MG63 (cell line): Measurements from ENCODE around the gene ADPRM. TPM values are rescaled to one million over a fixed set of nuclear protein-coding genes. Genes with fewer than 3 reads are reported as not detected.

ENCODE experiments used
- DNase-seq: peaks from one replicate; pipeline ENCODE4 v3.0.0-alpha.2; 2020
- H3K27me3 ChIP-seq: fragments of 250-450 bp; sonication (Bioruptor Pico); 2 replicates; pipeline ENCODE4 v1.5.1; 2020; ENCODE audit warnings: mild to moderate bottlenecking, moderate library complexity
- H3K36me3 ChIP-seq: fragments of 250-450 bp; sonication (Bioruptor Pico); 2 replicates; pipeline ENCODE4 v1.5.1; 2020; ENCODE audit warnings: mild to moderate bottlenecking, moderate library complexity
- H3K4me3 ChIP-seq: fragments of 250-450 bp; sonication (Bioruptor Pico); 2 replicates; pipeline ENCODE4 v1.5.1; 2020; ENCODE audit warnings: mild to moderate bottlenecking, moderate library complexity
- H3K9me3 ChIP-seq: fragments of 250-450 bp; sonication (Bioruptor Pico); 2 replicates; pipeline ENCODE4 v1.5.1; 2020; ENCODE audit warnings: mild to moderate bottlenecking, moderate library complexity
- total RNA-seq: library from RNA; depleted of rRNA; stranded (reverse); fragments of >200 nt; shearing (Covaris generic); gene quantifications from 2 replicates; pipeline ENCODE4 v1.2.3, GENCODE V29; 2014; ENCODE audit warnings: low replicate concordance; rRNA removed

ADPRM gene
- total RNA-seq, 1 experiment from 2014 or later: 12.5 TPM

GRCh38 chr17:10752696-10753095 lies 55.3 kb downstream of the ADPRM start:
- H3K36me3 ChIP-seq: no peaks in the 10 kb centered on the region
- no peak for DNase-seq
- no peaks in the 10 kb centered on the region for H3K27me3 ChIP-seq
- H3K9me3 ChIP-seq: no peaks in the 10 kb centered on the region
- no peak overlapping the region for H3K4me3 ChIP-seq

- Histone ChIP-seq H3K9me3 (no peaks in the 10 kb centered on the region), H3K4me3 (no peak overlapping the region), H3K27me3 (no peaks in the 10 kb centered on the region), H3K36me3 (no peaks in the 10 kb centered on the region)
- DNase-seq: peak; percentile 38
These were observed 56.7 kb downstream of the ADPRM start for GRCh38 chr17:10754109-10754508.

- no peak for DNase-seq
- Histone ChIP-seq H3K4me3 (no peak overlapping the region), H3K9me3 (no peaks in the 10 kb centered on the region), H3K27me3 (no peaks in the 10 kb centered on the region), H3K36me3 (no peaks in the 10 kb centered on the region)
These were observed 57.6 kb downstream of the ADPRM start for GRCh38 chr17:10754861-10755591.

- Histone ChIP-seq H3K9me3 (no peaks in the 10 kb centered on the region), H3K4me3 (no peak overlapping the region), H3K36me3 (no peaks in the 10 kb centered on the region), H3K27me3 (no peaks in the 10 kb centered on the region)
- no peak for DNase-seq
These were observed 58.3 kb downstream of the ADPRM start for GRCh38 chr17:10755592-10756127.

GRCh38 chr17:10756185-10756584 lies 58.8 kb downstream of the ADPRM start:
- no peaks in the 10 kb centered on the region for H3K27me3 ChIP-seq
- no peak for DNase-seq
- H3K36me3 ChIP-seq: no peaks in the 10 kb centered on the region
- H3K9me3 ChIP-seq: no peaks in the 10 kb centered on the region
- no peak overlapping the region for H3K4me3 ChIP-seq

- H3K4me3 ChIP-seq: no peak overlapping the region
- no peak for DNase-seq
- H3K36me3 ChIP-seq: no peaks in the 10 kb centered on the region
- no peaks in the 10 kb centered on the region for H3K9me3 ChIP-seq
- no peaks in the 10 kb centered on the region for H3K27me3 ChIP-seq
These were observed 59.2 kb downstream of the ADPRM start for GRCh38 chr17:10756619-10757018.

GRCh38 chr17:10757067-10757466 lies 59.7 kb downstream of the ADPRM start:
- Histone ChIP-seq H3K27me3 (no peaks in the 10 kb centered on the region), H3K4me3 (no peak overlapping the region), H3K36me3 (no peaks in the 10 kb centered on the region), H3K9me3 (no peaks in the 10 kb centered on the region)
- no peak for DNase-seq

- H3K9me3 ChIP-seq: no peaks in the 10 kb centered on the region
- no peak for DNase-seq
- no peak overlapping the region for H3K4me3 ChIP-seq
- no peaks in the 10 kb centered on the region for H3K36me3 ChIP-seq
- no peaks in the 10 kb centered on the region for H3K27me3 ChIP-seq
These were observed 60.3 kb downstream of the ADPRM start for GRCh38 chr17:10757647-10758046.

GRCh38 chr17:10758062-10758461 lies 60.7 kb downstream of the ADPRM start:
- Histone ChIP-seq H3K4me3 (no peak overlapping the region), H3K36me3 (no peaks in the 10 kb centered on the region), H3K27me3 (no peaks in the 10 kb centered on the region), H3K9me3 (no peaks in the 10 kb centered on the region)
- no peak for DNase-seq

Other genes starting within 250 kb of the ADPRM start
- not detected in 2 replicates for gene MYH4, start 228.0 kb upstream of the ADPRM start, total RNA-seq
- gene MYH1, start 179.1 kb upstream of the ADPRM start, total RNA-seq: not detected in 2 replicates
- gene MYH2, start 147.9 kb upstream of the ADPRM start, total RNA-seq: 0.23 and 0.49 TPM in 2 replicates
- 0.02 and 1.2 TPM in 2 replicates for gene MYH3, start 40.3 kb upstream of the ADPRM start, total RNA-seq
- gene SCO1, start 61 bp upstream of the ADPRM start, total RNA-seq: 40.4 and 44.7 TPM in 2 replicates
- gene TMEM220, start 32.4 kb downstream of the ADPRM start, total RNA-seq: 0.57 and 2.4 TPM in 2 replicates
- gene TMEM238L, start 106.5 kb downstream of the ADPRM start, total RNA-seq: not detected in 2 replicates
- not detected in 2 replicates for gene PIRT, start 140.5 kb downstream of the ADPRM start, total RNA-seq